ENCODE measurements around the gene PLEKHM1.

The PLEKHM1 gene

GRCh38 chr17:45432405-45433158 is 57.9 kb downstream of the PLEKHM1 start, which contains the start of gene ARHGAP27:
ARHGAP27 (minus strand) TSS chr17:45432870; CDS start chr17:45430279, 2,591 bp downstream.
- H2AFZ ChIP-seq (ENCODE audit: insufficient read depth, low read length, poor library complexity): peak within 1 kb of the TSS; percentile 66
- peak within 1 kb of the TSS; percentile 22 for H4K12ac ChIP-seq (ENCODE audit: low read depth, low read length)
- peaks cover 18% of the 10 kb centered on the region for H3K79me1 ChIP-seq (ENCODE audit: low read length)
- H3K27me3 ChIP-seq (ENCODE audit: insufficient read depth, low read length): peaks cover 21% of the 10 kb centered on the region
- peak within 1 kb of the TSS; percentile 31 for H2BK120ac ChIP-seq (ENCODE audit: insufficient read depth, low read length, poor library complexity)
- peak within 1 kb of the TSS; percentile 67 for H3K18ac ChIP-seq (ENCODE audit: low read length)
- H3K36me3 ChIP-seq (ENCODE audit: control insufficient read depth in 1 of 2, insufficient read depth in 2 of 2, low read length in 2 of 2): peaks cover under 1 to 3% of the 10 kb centered on the region in 2 experiments
- no peak within 1 kb of the TSS for H2AK5ac ChIP-seq (ENCODE audit: low read length)
- peak in 1 of 2 donors; percentile 40 for DNase-seq
- peak within 1 kb of the TSS; percentile 99 for H3K4me2 ChIP-seq (ENCODE audit: low read length)
- no peak within 1 kb of the TSS for H3K4ac ChIP-seq (ENCODE audit: low read depth, low read length)
- peak within 1 kb of the TSS; percentile 77 for H3K14ac ChIP-seq (ENCODE audit: low read length)
- H3K23ac ChIP-seq (ENCODE audit: low read length): no peak within 1 kb of the TSS
- H3K4me3 ChIP-seq (ENCODE audit: low read depth, low read length): peak within 1 kb of the TSS; percentile 77
- H3K9me3 ChIP-seq (ENCODE audit: insufficient read depth, low read depth, low read length): no peaks in the 10 kb centered on the region
- H2BK5ac ChIP-seq (ENCODE audit: low read depth, low read length, poor library complexity): peak within 1 kb of the TSS; percentile 21
- WGBS (ENCODE audit: extremely low coverage, insufficient coverage, insufficient read length): no CpG with 5 or more reads among the region's 66 CpGs
- H3K4me1 ChIP-seq (ENCODE audit: control insufficient read depth in 1 of 2, insufficient read depth in 2 of 2, low read length in 2 of 2): peaks cover 14 to 34% of the 10 kb centered on the region in 2 experiments
- H3K79me2 ChIP-seq (ENCODE audit: control insufficient read depth, insufficient read depth, low read length, poor library complexity): peaks cover 2% of the 10 kb centered on the region
- H3K9ac ChIP-seq (ENCODE audit: low read length): no peak within 1 kb of the TSS
- H2BK12ac ChIP-seq (ENCODE audit: low read length): peak within 1 kb of the TSS; percentile 21
- peak within 1 kb of the TSS; percentile 63 for H4K91ac ChIP-seq (ENCODE audit: low read depth, low read length)
- H4K8ac ChIP-seq (ENCODE audit: low read depth, low read length): peak within 1 kb of the TSS; percentile 52
- H3K27ac ChIP-seq (ENCODE audit: low read depth, low read length): peak within 1 kb of the TSS; percentile 61

GRCh38 chr17:45431531-45432404 is 58.8 kb downstream of the PLEKHM1 start:
- peak overlapping the region; percentile 59 for H4K8ac ChIP-seq (ENCODE audit: low read depth, low read length)
- H2BK12ac ChIP-seq (ENCODE audit: low read length): no peak overlapping the region
- H4K91ac ChIP-seq (ENCODE audit: low read depth, low read length): peak overlapping the region; percentile 75
- peak overlapping the region; percentile 77 for H3K14ac ChIP-seq (ENCODE audit: low read length)
- peak overlapping the region; percentile 77 for H3K4me3 ChIP-seq (ENCODE audit: low read depth, low read length)
- H3K79me1 ChIP-seq (ENCODE audit: low read length): peaks cover 18% of the 10 kb centered on the region
- peak; percentile 93 to 96 for DNase-seq
- H3K27ac ChIP-seq (ENCODE audit: low read depth, low read length): peak overlapping the region; percentile 61
- no peaks in the 10 kb centered on the region for H3K36me3 ChIP-seq (ENCODE audit: control insufficient read depth in 1 of 2, insufficient read depth in 2 of 2, low read length in 2 of 2)
- peak overlapping the region; percentile 31 for H2BK120ac ChIP-seq (ENCODE audit: insufficient read depth, low read length, poor library complexity)
- no peak overlapping the region for H3K23ac ChIP-seq (ENCODE audit: low read length)
- peaks cover 11 to 30% of the 10 kb centered on the region in 2 experiments for H3K4me1 ChIP-seq (ENCODE audit: control insufficient read depth in 1 of 2, insufficient read depth in 2 of 2, low read length in 2 of 2)
- H3K9ac ChIP-seq (ENCODE audit: low read length): no peak overlapping the region
- H2BK5ac ChIP-seq (ENCODE audit: low read depth, low read length, poor library complexity): peak overlapping the region; percentile 21
- no peak overlapping the region for H3K4ac ChIP-seq (ENCODE audit: low read depth, low read length)
- H3K79me2 ChIP-seq (ENCODE audit: control insufficient read depth, insufficient read depth, low read length, poor library complexity): peaks cover 2% of the 10 kb centered on the region
- H3K18ac ChIP-seq (ENCODE audit: low read length): peak overlapping the region; percentile 67
- H4K12ac ChIP-seq (ENCODE audit: low read depth, low read length): peak overlapping the region; percentile 22
- peak overlapping the region; percentile 66 for H2AFZ ChIP-seq (ENCODE audit: insufficient read depth, low read length, poor library complexity)
- WGBS (ENCODE audit: extremely low coverage, insufficient coverage, insufficient read length): no CpG with 5 or more reads among the region's 64 CpGs
- H3K27me3 ChIP-seq (ENCODE audit: insufficient read depth, low read length): peaks cover 21% of the 10 kb centered on the region
- H3K4me2 ChIP-seq (ENCODE audit: low read length): peak overlapping the region; percentile 99
- H3K9me3 ChIP-seq (ENCODE audit: insufficient read depth, low read depth, low read length): no peaks in the 10 kb centered on the region
- H2AK5ac ChIP-seq (ENCODE audit: low read length): no peak overlapping the region

- Histone ChIP-seq H3K18ac (ENCODE audit: low read length) (peak overlapping the region; percentile 52), H4K8ac (ENCODE audit: low read depth, low read length) (peak overlapping the region; percentile 67), H2BK12ac (ENCODE audit: low read length) (peak overlapping the region; percentile 28), H3K23ac (ENCODE audit: low read length) (no peak overlapping the region), H3K4me1 (ENCODE audit: control insufficient read depth in 1 of 2, insufficient read depth in 2 of 2, low read length in 2 of 2) (peaks cover 7 to 23% of the 10 kb centered on the region in 2 experiments), H3K79me2 (ENCODE audit: control insufficient read depth, insufficient read depth, low read length, poor library complexity) (peaks cover 2% of the 10 kb centered on the region), H3K9me3 (ENCODE audit: insufficient read depth, low read depth, low read length) (no peaks in the 10 kb centered on the region), H3K9ac (ENCODE audit: low read length) (no peak overlapping the region), H2BK5ac (ENCODE audit: low read depth, low read length, poor library complexity) (peak overlapping the region; percentile 17), H3K14ac (ENCODE audit: low read length) (peak overlapping the region; percentile 20), H3K4ac (ENCODE audit: low read depth, low read length) (peak overlapping the region; percentile 3), H3K27ac (ENCODE audit: low read depth, low read length) (peak overlapping the region; percentile 40), H3K79me1 (ENCODE audit: low read length) (peaks cover 18% of the 10 kb centered on the region), H4K12ac (ENCODE audit: low read depth, low read length) (peak overlapping the region; percentile 32), H3K4me3 (ENCODE audit: low read depth, low read length) (peak overlapping the region; percentile 30), H2AFZ (ENCODE audit: insufficient read depth, low read length, poor library complexity) (peak overlapping the region; percentile 30), H3K27me3 (ENCODE audit: insufficient read depth, low read length) (peaks cover 21% of the 10 kb centered on the region), H2BK120ac (ENCODE audit: insufficient read depth, low read length, poor library complexity) (peak overlapping the region; percentile 44), H3K4me2 (ENCODE audit: low read length) (peak overlapping the region; percentile 99), H3K36me3 (ENCODE audit: control insufficient read depth in 1 of 2, insufficient read depth in 2 of 2, low read length in 2 of 2) (no peaks in the 10 kb centered on the region), H2AK5ac (ENCODE audit: low read length) (peak overlapping the region; percentile 45), H4K91ac (ENCODE audit: low read depth, low read length) (peak overlapping the region; percentile 75)
- DNase-seq: peak; percentile 68 to 80
- WGBS (ENCODE audit: extremely low coverage, insufficient coverage, insufficient read length): no CpG with 5 or more reads among the region's 47 CpGs
Observed at GRCh38 chr17:45430738-45431530, 59.6 kb downstream of the PLEKHM1 start.

Measured in trophoblast cell (in vitro differentiated cells and primary cell).